GM23248 (cell line): ENCODE data around the gene CRACDL. TPM values are rescaled to one million over a fixed set of nuclear protein-coding genes. Genes with fewer than 3 reads are reported as not detected.

ENCODE experiments used
- DNase-seq: peaks from one replicate; pipeline ENCODE4 v3.0.0-alpha.2; 2015
- H2AFZ ChIP-seq: fragments of 200-600 bp; sonication (generic); 2 replicates; pipeline ENCODE4 v1.6.1; 2016; ENCODE audit warnings: antibody characterized with exemption
- H3F3A ChIP-seq: fragments of 200-600 bp; sonication (generic); 2 replicates; pipeline ENCODE4 v1.6.1; 2016; ENCODE audit warnings: mild to moderate bottlenecking, antibody characterized with exemption, mixed run types; ENCODE audit not compliant: insufficient read depth
- H3K27ac ChIP-seq: fragments of 200-600 bp; sonication (generic); 2 replicates; pipeline ENCODE4 v1.5.1; 2016; ENCODE audit warnings: mild to moderate bottlenecking
- H3K27me3 ChIP-seq: fragments of 200-600 bp; sonication (generic); replicated peaks from 2 replicates; pipeline ENCODE4 v1.6.1; 2016; ENCODE audit warnings: mild to moderate bottlenecking; ENCODE audit not compliant: insufficient read depth
- H3K36me3 ChIP-seq: fragments of 200-600 bp; sonication (generic); 2 replicates; pipeline ENCODE4 v1.6.1; 2016; ENCODE audit warnings: low read depth, mild to moderate bottlenecking
- H3K4me1 ChIP-seq: fragments of 200-600 bp; sonication (generic); 2 replicates; pipeline ENCODE4 v1.6.1; 2016; ENCODE audit warnings: mild to moderate bottlenecking; ENCODE audit not compliant: insufficient read depth
- H3K4me2 ChIP-seq: fragments of 200-600 bp; sonication (generic); one replicate; pipeline ENCODE4 v1.6.1; 2016; ENCODE audit warnings: mild to moderate bottlenecking; ENCODE audit not compliant: unreplicated experiment
- H3K4me3 ChIP-seq: fragments of 200-600 bp; sonication (generic); 2 replicates; pipeline ENCODE4 v1.5.1; 2016; ENCODE audit warnings: mild to moderate bottlenecking
- H3K79me2 ChIP-seq: fragments of 200-600 bp; sonication (generic); 2 replicates; pipeline ENCODE4 v1.6.1; 2016; ENCODE audit warnings: mild to moderate bottlenecking; ENCODE audit not compliant: insufficient read depth
- H3K9ac ChIP-seq: fragments of 200-600 bp; sonication (generic); 2 replicates; pipeline ENCODE4 v1.6.1; 2016; ENCODE audit warnings: mild to moderate bottlenecking
- H3K9me2 ChIP-seq: fragments of 200-600 bp; sonication (generic); 2 replicates; pipeline ENCODE4 v1.6.1; 2016; ENCODE audit warnings: mixed run types, mild to moderate bottlenecking, moderate library complexity; ENCODE audit not compliant: insufficient read depth
- H3K9me3 ChIP-seq: fragments of 200-600 bp; sonication (generic); one replicate; pipeline ENCODE4 v1.6.1; 2017; ENCODE audit warnings: low read depth
- H4K20me1 ChIP-seq: fragments of 200-600 bp; sonication (generic); 2 replicates; pipeline ENCODE4 v1.6.0; 2016; ENCODE audit not compliant: insufficient read depth
- EZH2 ChIP-seq: fragments of 200-600 bp; sonication (generic); IDR thresholded peaks from 2 replicates; pipeline ENCODE4 v1.6.1; 2018; ENCODE audit warnings: antibody characterized with exemption, mild to moderate bottlenecking; ENCODE audit not compliant: insufficient read depth, poor library complexity, severe bottlenecking
- EZH2phosphoT487 ChIP-seq: fragments of 200-600 bp; sonication (generic); IDR thresholded peaks from 2 replicates; pipeline ENCODE4 v1.6.1; 2018; ENCODE audit warnings: antibody characterized with exemption, moderate library complexity, mild to moderate bottlenecking, low read depth; ENCODE audit not compliant: insufficient read depth
- WGBS, 2 experiments: methylation state at CpG; one replicate each; pipeline ENCODE4 v1.1.6; 2015 to 2017; ENCODE audit warnings: low lambda C conversion rate in 2 of 2, low coverage in 1 of 2; ENCODE audit errors: missing lambda C conversion rate in 2 of 2; 5-methylcytosine and 5-hydroxymethylcytosine counted together
- in situ Hi-C: fragments of 300-500 bp; cut with MboI; formaldehyde crosslinking; loops from 2 replicates; pipeline ENCODE4 v1.15.0; 2020
- polyA plus RNA-seq: library from polyadenylated mRNA; unstranded; fragments of >200 nt; fragmentation: Nextera tagmentation; extraction: Ambion mirVana; gene quantifications from 2 replicates; pipeline ENCODE4 v1.2.1, GENCODE V29; 2016
- total RNA-seq: library from RNA; depleted of rRNA; stranded (reverse); fragments of >200 nt; shearing (Covaris generic); gene quantifications from 2 replicates; pipeline ENCODE4 v1.2.3, GENCODE V29; 2014

CRACDL gene
- total and polyA plus RNA-seq, 2 experiments from 2014 or later, result not detected

DNA sequence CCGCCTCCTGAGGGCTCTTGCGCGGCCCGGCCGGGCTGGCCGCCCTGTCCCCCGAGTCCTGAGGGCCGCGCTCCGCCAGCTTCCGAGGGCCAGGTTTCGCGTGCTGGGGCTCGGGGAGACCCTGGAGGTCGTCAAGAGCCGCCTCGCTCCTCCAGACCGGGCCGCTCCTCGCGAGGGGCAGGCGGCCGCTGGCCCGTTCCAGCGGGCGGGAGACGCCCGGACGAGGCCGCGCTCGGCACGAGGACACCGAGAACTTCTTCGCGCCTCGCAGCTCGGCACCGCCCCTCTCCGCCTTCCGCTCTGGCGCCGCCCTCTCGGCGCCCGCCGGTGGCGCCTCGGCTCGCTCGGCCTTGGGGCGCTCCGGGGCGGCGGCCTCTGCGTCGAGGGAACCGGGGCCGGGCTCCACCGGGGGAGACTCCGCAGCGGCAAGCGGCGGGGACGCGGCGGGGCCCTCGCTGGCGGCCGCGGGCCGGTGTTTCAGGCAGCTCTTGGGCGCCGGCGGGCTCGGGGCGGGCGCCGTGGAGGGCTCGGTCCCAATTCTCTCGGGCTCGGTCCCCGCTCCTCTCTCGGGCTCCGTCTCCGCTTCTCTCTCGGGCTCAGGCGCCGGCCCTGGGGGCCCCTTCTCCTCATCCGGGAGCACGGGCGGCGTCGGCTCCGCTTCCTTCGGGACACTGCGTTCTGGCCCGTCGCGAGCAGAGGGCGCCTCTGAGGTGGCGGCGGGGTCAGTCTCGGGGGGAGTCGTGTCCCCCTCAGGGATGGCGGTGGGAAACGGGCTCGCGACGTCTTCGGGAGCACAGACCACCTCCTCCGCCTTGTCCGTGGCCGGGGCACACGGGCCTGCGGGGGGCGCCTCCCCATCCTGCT is 113.5 kb downstream of the CRACDL start:
- 35 to 37% methylated on average over 70 to 83 of the region's 117 CpGs for WGBS, 2 experiments
- no peaks in the 10 kb centered on the region for H3K36me3 ChIP-seq
- H3K27ac ChIP-seq, result no peak overlapping the region
- 0 out of 2 replicates have a peak overlapping the region, but pooled peaks have one; percentile 3 for H3K4me3 ChIP-seq
- no peaks in the 10 kb centered on the region for H3K4me1 ChIP-seq
- peak overlapping the region; percentile 48; the same call in 1 of the 2 replicates for H2AFZ ChIP-seq
- no peaks in the 10 kb centered on the region for H3K79me2 ChIP-seq
- no peaks in the 10 kb centered on the region for H3F3A ChIP-seq
- H3K4me2 ChIP-seq, result peak overlapping the region; percentile 20
- H3K9me2 ChIP-seq, result no peaks in the 10 kb centered on the region
- in situ Hi-C loops, result no loop called here
- no peaks in the 10 kb centered on the region for H4K20me1 ChIP-seq
- no peaks in the 10 kb centered on the region for H3K9me3 ChIP-seq
- peaks cover 37% of the 10 kb centered on the region for H3K27me3 ChIP-seq
- H3K9ac ChIP-seq, result no peak overlapping the region
- peak; percentile 46 for DNase-seq
- TF ChIP-seq EZH2phosphoT487, result no peak

DNA sequence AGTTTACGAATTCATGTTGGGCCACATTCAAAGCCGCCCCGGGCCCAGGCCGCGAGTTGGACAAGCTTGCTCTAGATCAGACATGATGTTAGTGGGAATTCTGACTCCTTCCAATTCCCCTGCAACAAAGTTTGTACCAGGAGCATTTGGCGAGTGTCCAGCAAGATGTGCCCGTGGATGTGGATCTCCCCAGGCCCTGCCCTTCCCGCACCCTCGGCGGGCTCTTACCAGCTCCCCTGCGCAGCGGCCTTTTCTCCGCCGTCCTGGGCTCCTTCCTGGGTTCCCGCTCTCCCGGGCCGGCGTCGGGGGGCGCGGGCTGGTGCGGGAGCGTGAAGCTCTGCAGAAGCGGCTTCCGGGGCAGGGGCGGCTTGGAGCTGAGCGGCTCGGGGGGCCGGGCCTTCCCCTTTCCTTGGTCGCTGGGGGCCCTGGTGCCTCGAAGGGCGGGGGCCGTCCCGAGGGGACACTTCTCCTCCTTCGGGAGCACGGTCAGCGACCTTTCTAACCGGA is 114.3 kb downstream of the CRACDL start:
- TF ChIP-seq EZH2 (no peak), EZH2phosphoT487 (no peak)
- Histone ChIP-seq H3K36me3 (no peaks in the 10 kb centered on the region), H3K79me2 (no peaks in the 10 kb centered on the region), H3K4me2 (no peak overlapping the region), H3K4me3 (no peak overlapping the region), H3F3A (no peaks in the 10 kb centered on the region), H2AFZ (no peak overlapping the region), H3K27ac (no peak overlapping the region), H3K27me3 (peaks cover 40% of the 10 kb centered on the region), H3K9me2 (no peaks in the 10 kb centered on the region), H3K9ac (no peak overlapping the region), H3K9me3 (no peaks in the 10 kb centered on the region), H4K20me1 (no peaks in the 10 kb centered on the region), H3K4me1 (no peaks in the 10 kb centered on the region)
- in situ Hi-C loops, result no loop called here
- WGBS, 2 experiments, result 93% methylated on average over 17 to 38 of the region's 38 CpGs
- no peak for DNase-seq

DNA sequence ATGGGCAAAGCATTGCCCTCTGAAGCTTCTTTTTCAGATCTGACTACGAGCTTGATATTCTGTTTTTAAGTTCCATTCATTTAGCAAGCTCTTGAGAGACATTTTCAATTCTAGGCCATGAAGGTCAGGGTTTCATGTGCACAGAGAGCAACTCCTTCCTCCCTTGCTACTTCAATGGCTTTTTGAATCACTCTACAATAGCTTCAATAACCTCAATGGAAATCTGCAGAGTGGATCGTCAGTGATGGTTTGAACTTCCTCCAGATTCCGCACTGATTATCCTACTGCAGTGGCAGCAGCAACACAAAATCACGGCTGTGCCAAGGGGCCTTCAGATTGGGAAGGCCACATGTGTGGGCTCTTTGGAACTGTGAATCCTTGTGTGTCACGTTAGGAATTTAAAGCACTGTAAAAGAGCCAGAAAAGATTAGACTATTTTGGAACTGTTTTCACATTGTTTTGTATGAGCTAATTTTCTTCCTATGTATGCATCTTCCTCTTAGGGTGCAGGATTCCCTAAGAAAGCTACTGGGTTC is 116.7 kb downstream of the CRACDL start:
- H3K9me3 ChIP-seq, result no peaks in the 10 kb centered on the region
- in situ Hi-C loops, result no loop called here
- H3K4me2 ChIP-seq, result no peak overlapping the region
- TF ChIP-seq EZH2phosphoT487 (no peak), EZH2 (no peak)
- H3K9me2 ChIP-seq, result no peaks in the 10 kb centered on the region
- WGBS, 2 experiments, result 38 to 40% methylated on average over 5 of the region's 5 CpGs
- H3K4me3 ChIP-seq, result no peak overlapping the region
- no peaks in the 10 kb centered on the region for H3F3A ChIP-seq
- H4K20me1 ChIP-seq, result no peaks in the 10 kb centered on the region
- peaks cover 30% of the 10 kb centered on the region for H3K27me3 ChIP-seq
- no peak for DNase-seq
- no peak overlapping the region for H3K27ac ChIP-seq
- H3K4me1 ChIP-seq, result no peaks in the 10 kb centered on the region
- no peak overlapping the region for H2AFZ ChIP-seq
- H3K36me3 ChIP-seq, result no peaks in the 10 kb centered on the region
- no peaks in the 10 kb centered on the region for H3K79me2 ChIP-seq
- H3K9ac ChIP-seq, result no peak overlapping the region

GRCh38 chr2:98818164-98818563 is 117.9 kb downstream of the CRACDL start:
- Histone ChIP-seq H3K79me2 (no peaks in the 10 kb centered on the region), H3F3A (no peaks in the 10 kb centered on the region), H3K4me3 (no peak overlapping the region), H3K4me1 (no peaks in the 10 kb centered on the region), H3K36me3 (no peaks in the 10 kb centered on the region), H3K4me2 (no peak overlapping the region), H3K27me3 (peaks cover 24% of the 10 kb centered on the region), H2AFZ (no peak overlapping the region), H3K9ac (no peak overlapping the region), H4K20me1 (no peaks in the 10 kb centered on the region), H3K27ac (no peak overlapping the region), H3K9me2 (no peaks in the 10 kb centered on the region), H3K9me3 (no peaks in the 10 kb centered on the region)
- in situ Hi-C loops, result no loop called here
- TF ChIP-seq EZH2phosphoT487 (no peak), EZH2 (no peak)
- 43 to 46% methylated on average over 5 of the region's 5 CpGs for WGBS, 2 experiments
- no peak for DNase-seq
